Smooth muscle cell (in vitro differentiated cells): Measurements from ENCODE around the gene PGPEP1. TPM values are rescaled to one million over a fixed set of nuclear protein-coding genes. Genes with fewer than 3 reads are reported as not detected.
A peak's percentile ranks its signal among the peaks of the same experiment; 100 is the strongest.

ENCODE experiments used
- DNase-seq: peaks from one replicate; lab custom pipeline; 2025; ENCODE audit not compliant: unreplicated experiment; lab: John Stamatoyannopoulos, UW
- H2AFZ ChIP-seq: fragments of 200-600 bp; sonication (generic); 2 replicates; pipeline ENCODE4 v1.6.0; 2016; ENCODE audit warnings: antibody characterized with exemption, low read depth, mild to moderate bottlenecking
- H3F3A ChIP-seq: fragments of 200-600 bp; sonication (generic); 2 replicates; pipeline ENCODE4 v1.6.0; 2017; ENCODE audit warnings: antibody characterized with exemption, low read depth
- H3K27ac ChIP-seq: fragments of 200-600 bp; sonication (generic); 2 replicates; pipeline ENCODE4 v1.5.1; 2016; ENCODE audit warnings: low read depth, mild to moderate bottlenecking
- H3K27me3 ChIP-seq: fragments of 200-600 bp; sonication (generic); 2 replicates; pipeline ENCODE4 v1.6.1; 2016; ENCODE audit warnings: low read depth, mild to moderate bottlenecking
- H3K36me3 ChIP-seq: fragments of 200-600 bp; sonication (generic); 2 replicates; pipeline ENCODE4 v1.5.1; 2016; ENCODE audit warnings: low read depth
- H3K4me1 ChIP-seq: fragments of 200-600 bp; sonication (generic); 2 replicates; pipeline ENCODE4 v1.5.1; 2016; ENCODE audit warnings: low read depth
- H3K4me2 ChIP-seq: fragments of 200-600 bp; sonication (generic); 2 replicates; pipeline ENCODE4 v1.6.0; 2016; ENCODE audit warnings: mild to moderate bottlenecking
- H3K4me3 ChIP-seq: fragments of 200-600 bp; sonication (generic); 2 replicates; pipeline ENCODE4 v1.5.1; 2016; ENCODE audit warnings: mild to moderate bottlenecking
- H3K79me2 ChIP-seq: fragments of 200-600 bp; sonication (generic); 2 replicates; pipeline ENCODE4 v1.6.0; 2016; ENCODE audit warnings: low read depth, mild to moderate bottlenecking
- H3K9ac ChIP-seq: fragments of 200-600 bp; sonication (generic); 2 replicates; pipeline ENCODE4 v1.6.0; 2016; ENCODE audit warnings: low read depth
- H3K9me3 ChIP-seq: fragments of 200-600 bp; sonication (generic); replicated peaks from 2 replicates; pipeline ENCODE4 v1.5.1; 2016; ENCODE audit warnings: low read depth
- H4K20me1 ChIP-seq: fragments of 200-600 bp; sonication (generic); 2 replicates; pipeline ENCODE4 v1.6.0; 2016; ENCODE audit warnings: low read depth
- WGBS: methylation state at CpG from one replicate; pipeline ENCODE4 v1.1.7; 2016; ENCODE audit warnings: low lambda C conversion rate; 5-methylcytosine and 5-hydroxymethylcytosine counted together
- polyA plus RNA-seq: library from polyadenylated mRNA; unstranded; fragments of >200 nt; fragmentation: Nextera tagmentation; extraction: Ambion mirVana; gene quantifications from 2 replicates; pipeline ENCODE4 v1.2.1, GENCODE V29; 2016
- total RNA-seq: library from RNA; depleted of rRNA; stranded (reverse); fragments of >200 nt; gene quantifications from 2 replicates; pipeline ENCODE4 v1.2.3, GENCODE V29; 2014
- TF ChIP-seq, protein P1 (sequence below): fragments of 200-600 bp; sonication (generic); IDR thresholded peaks from 2 replicates; pipeline ENCODE4 v1.5.1; 2017; ENCODE audit warnings: borderline replicate concordance, mild to moderate bottlenecking, antibody characterized with exemption; ENCODE audit not compliant: insufficient read depth, poor library complexity, severe bottlenecking

The PGPEP1 gene
- total and polyA plus RNA-seq, 2 experiments from 2014 or later: 4.5 to 11.7 TPM

DNA sequence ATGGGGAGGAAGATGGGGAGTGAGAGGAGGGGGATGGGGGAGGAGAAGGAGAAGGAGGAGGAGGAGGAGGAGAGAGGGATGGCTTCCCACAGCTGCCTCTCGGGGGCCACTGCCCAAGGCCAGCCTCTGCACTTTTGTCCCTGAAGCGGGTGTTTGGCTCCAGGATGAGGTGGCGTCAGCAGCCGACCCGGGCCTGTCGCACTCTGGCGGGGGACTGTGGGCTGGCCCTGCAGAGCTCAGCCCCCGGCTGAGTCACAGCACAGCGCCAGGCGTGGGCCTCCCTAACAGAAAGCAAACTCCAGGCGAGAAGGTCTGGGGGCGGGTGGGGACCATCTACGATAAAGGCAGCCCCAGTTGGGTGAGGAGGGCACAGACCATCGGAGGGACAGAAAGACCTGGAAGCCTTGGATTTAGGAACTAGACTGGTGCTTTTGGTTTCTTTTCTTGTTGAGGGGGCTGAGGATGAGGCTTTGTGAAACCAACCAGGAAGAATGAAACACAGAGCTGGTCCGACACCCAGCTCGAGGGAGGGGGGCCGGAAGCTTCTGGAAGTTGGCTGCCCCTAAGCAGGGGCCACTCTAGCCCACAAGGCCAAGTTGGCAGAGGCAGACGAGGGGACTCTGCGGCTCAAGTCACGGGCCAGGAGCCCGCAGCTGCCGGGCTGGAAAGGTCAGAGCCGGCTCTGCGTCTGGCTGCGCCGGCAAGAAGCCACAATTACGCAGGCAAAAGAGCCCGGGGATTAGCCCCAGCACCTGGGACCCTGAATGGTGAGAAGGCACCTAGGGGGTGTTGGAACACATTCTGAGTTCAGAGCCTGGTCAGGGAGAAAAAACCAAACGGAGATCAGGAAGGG, 35.7 kb upstream of the PGPEP1 start:
- peaks cover 7% of the 10 kb centered on the region for H3F3A ChIP-seq
- peak overlapping the region; percentile 88 for H3K9ac ChIP-seq
- peak overlapping the region; percentile 87 for H3K4me2 ChIP-seq
- TF ChIP-seq, protein P1, sequence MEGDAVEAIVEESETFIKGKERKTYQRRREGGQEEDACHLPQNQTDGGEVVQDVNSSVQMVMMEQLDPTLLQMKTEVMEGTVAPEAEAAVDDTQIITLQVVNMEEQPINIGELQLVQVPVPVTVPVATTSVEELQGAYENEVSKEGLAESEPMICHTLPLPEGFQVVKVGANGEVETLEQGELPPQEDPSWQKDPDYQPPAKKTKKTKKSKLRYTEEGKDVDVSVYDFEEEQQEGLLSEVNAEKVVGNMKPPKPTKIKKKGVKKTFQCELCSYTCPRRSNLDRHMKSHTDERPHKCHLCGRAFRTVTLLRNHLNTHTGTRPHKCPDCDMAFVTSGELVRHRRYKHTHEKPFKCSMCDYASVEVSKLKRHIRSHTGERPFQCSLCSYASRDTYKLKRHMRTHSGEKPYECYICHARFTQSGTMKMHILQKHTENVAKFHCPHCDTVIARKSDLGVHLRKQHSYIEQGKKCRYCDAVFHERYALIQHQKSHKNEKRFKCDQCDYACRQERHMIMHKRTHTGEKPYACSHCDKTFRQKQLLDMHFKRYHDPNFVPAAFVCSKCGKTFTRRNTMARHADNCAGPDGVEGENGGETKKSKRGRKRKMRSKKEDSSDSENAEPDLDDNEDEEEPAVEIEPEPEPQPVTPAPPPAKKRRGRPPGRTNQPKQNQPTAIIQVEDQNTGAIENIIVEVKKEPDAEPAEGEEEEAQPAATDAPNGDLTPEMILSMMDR: no peak
- WGBS: 1% methylated on average over 29 of the region's 29 CpGs
- H2AFZ ChIP-seq: peak overlapping the region; percentile 35
- peak overlapping the region; percentile 46 for H3K4me3 ChIP-seq
- H3K27ac ChIP-seq: peak overlapping the region; percentile 99
- DNase-seq: peak; percentile 74
- H4K20me1 ChIP-seq: no peaks in the 10 kb centered on the region
- H3K27me3 ChIP-seq: no peaks in the 10 kb centered on the region
- peaks cover 16% of the 10 kb centered on the region for H3K4me1 ChIP-seq
- no peaks in the 10 kb centered on the region for H3K9me3 ChIP-seq
- no peaks in the 10 kb centered on the region for H3K36me3 ChIP-seq
- H3K79me2 ChIP-seq: no peaks in the 10 kb centered on the region

DNA sequence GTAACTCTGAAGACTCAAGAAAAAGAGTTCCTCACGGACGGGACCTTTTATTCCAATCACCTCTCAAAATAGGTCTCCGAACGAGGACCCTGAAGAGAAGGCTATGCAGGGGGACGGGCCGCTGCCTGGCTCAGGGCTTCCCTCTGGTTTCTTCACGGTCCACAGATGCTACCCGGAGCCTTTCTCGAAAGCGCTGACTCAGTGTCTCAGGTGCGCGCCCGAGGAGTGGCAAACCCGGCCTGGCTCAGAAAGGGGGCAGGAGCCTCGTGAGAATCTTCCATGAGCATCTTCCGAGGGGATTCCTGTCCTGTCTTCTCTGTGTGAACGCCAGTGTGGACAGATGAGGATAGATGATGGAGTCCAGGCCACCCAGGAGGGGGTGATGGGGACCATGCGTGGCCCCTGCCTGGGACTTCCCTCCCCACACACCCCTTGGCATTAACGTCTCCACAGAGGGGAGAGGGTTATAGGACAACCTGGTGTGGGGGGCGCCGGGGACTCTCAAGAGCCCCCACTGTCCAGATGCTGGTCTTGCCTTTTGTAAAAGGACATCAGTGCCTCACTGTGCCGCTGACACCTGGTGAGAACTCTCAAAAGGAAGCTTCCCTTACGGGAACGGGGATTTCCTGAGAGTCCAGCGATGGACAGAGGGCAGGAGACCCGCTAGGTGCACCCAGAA, 34.0 kb upstream of the PGPEP1 start:
- no peak for DNase-seq
- Histone ChIP-seq H3K9me3 (no peaks in the 10 kb centered on the region), H3K4me3 (no peak overlapping the region), H3K36me3 (no peaks in the 10 kb centered on the region), H2AFZ (no peak overlapping the region), H3F3A (peaks cover 7% of the 10 kb centered on the region), H4K20me1 (no peaks in the 10 kb centered on the region), H3K27ac (no peak overlapping the region), H3K27me3 (no peaks in the 10 kb centered on the region), H3K4me2 (no peak overlapping the region), H3K9ac (no peak overlapping the region), H3K4me1 (peaks cover 16% of the 10 kb centered on the region), H3K79me2 (no peaks in the 10 kb centered on the region)
- TF ChIP-seq, protein P1: no peak
- 96% methylated on average over 26 of the region's 26 CpGs for WGBS

DNA sequence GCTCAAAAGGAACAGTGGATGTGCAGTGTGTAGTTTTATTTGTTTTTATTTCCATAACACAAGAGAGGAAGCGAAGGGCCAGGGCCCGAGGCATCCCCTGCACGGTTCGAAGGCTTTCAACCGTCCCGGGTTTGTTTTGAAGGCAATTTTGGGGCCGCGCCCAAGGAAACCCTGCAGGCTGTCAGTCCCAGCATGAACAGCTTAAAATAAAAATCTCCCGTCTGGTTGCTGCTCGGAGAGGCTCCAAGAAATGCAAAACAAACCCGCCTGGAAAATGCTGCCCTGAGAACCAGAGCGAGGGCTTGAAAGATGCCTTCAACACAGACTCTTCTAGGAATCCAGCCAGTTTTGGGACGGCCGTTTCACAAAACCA, 33.5 kb upstream of the PGPEP1 start:
- no peak overlapping the region for H3K4me2 ChIP-seq
- peaks cover 7% of the 10 kb centered on the region for H3F3A ChIP-seq
- no peaks in the 10 kb centered on the region for H3K79me2 ChIP-seq
- H4K20me1 ChIP-seq: no peaks in the 10 kb centered on the region
- peaks cover 16% of the 10 kb centered on the region for H3K4me1 ChIP-seq
- H3K9me3 ChIP-seq: no peaks in the 10 kb centered on the region
- no peak overlapping the region for H3K4me3 ChIP-seq
- WGBS: 92% methylated on average over 14 of the region's 14 CpGs
- no peak overlapping the region for H3K9ac ChIP-seq
- H3K36me3 ChIP-seq: no peaks in the 10 kb centered on the region
- H3K27ac ChIP-seq: no peak overlapping the region
- H2AFZ ChIP-seq: no peak overlapping the region
- no peaks in the 10 kb centered on the region for H3K27me3 ChIP-seq
- DNase-seq: no peak
- TF ChIP-seq, protein P1: no peak
